ENCODE measurements around the gene TEF. TPM values are rescaled to one million over a fixed set of nuclear protein-coding genes. Genes with fewer than 3 reads are reported as not detected.

TEF gene
- polyA plus RNA-seq, 1 of the 3 experiments (the other 2 are of a cell fraction) = 3.6 TPM

GRCh38 chr22:41446057-41446501 lies 64.3 kb downstream of the TEF start:
- Histone ChIP-seq H3K4me1 (ENCODE audit: control insufficient read depth in 1 of 2, insufficient read depth in 2 of 2, low read depth in 1 of 2, low read length in 1 of 2) (peaks cover 0 to 5% of the 10 kb centered on the region in 2 experiments; a peak in 2 of 4 replicates), H3F3A (replicated peaks; ENCODE audit: insufficient read depth) (no peaks in the 10 kb centered on the region), H4K20me1 (ENCODE audit: insufficient read depth) (peaks cover 16% of the 10 kb centered on the region; the same call in 1 of the 2 replicates), H3K4me3 (ENCODE audit: low read depth in 2 of 2, low read length in 1 of 2) (peak overlapping the region; percentile 68 to 74), H3K79me2 (ENCODE audit: insufficient read depth) (peaks cover 54% of the 10 kb centered on the region), H2AFZ (ENCODE audit: low read depth) (no peak overlapping the region), H3K27me3 (ENCODE audit: insufficient read depth) (no peaks in the 10 kb centered on the region), H3K36me3 (replicated peaks in 1 of 2; ENCODE audit: control insufficient read depth in 1 of 2, insufficient read depth in 2 of 2, low read length in 1 of 2) (peaks cover 7 to 8% of the 10 kb centered on the region in 2 experiments), H3K9ac (peak overlapping the region; percentile 90), H3K9me3 (no peaks in the 10 kb centered on the region), H3K27ac (ENCODE audit: low read depth in 2 of 2, low read length in 1 of 2) (peak overlapping the region; percentile 84 to 85; a peak in 3 of 4 replicates), H3K4me2 (peak overlapping the region; percentile 85), H3K9me2 (no peaks in the 10 kb centered on the region)
- DNase-seq = no peak
- ChIA-PET CTCF (interaction anchor here (1.4 to 1.7 kb wide), 2 partner anchors 43 to 98 kb away, joined by 3 to 5 read pairs; partner anchors contain the start of gene POLR3H), POLR2A (interaction anchor here (1.0 to 3.1 kb wide), 3 partner anchors 22 to 160 kb away, joined by 4 to 15 read pairs (median 9); partner anchors contain the start of genes ACO2, PHF5A and RANGAP1)
- 2% methylated on average over 9 of the region's 34 CpGs for WGBS (ENCODE audit: low lambda C conversion rate)
- no peak for TF ChIP-seq POLR2AphosphoS5 (IDR thresholded peaks at IDR 0.05; ENCODE audit: low read depth, low read length)
- no peak for TF ChIP-seq GATA2 (CRISPR knock-in tag; IDR thresholded peaks at IDR 0.05)
- no peak for TF ChIP-seq RXRA (IDR thresholded peaks at IDR 0.05; ENCODE audit: borderline replicate concordance, low read depth)
- TF ChIP-seq EZH2phosphoT487 (IDR thresholded peaks at IDR 0.05; ENCODE audit: borderline replicate concordance, low read depth) = no peak
- no peak for TF ChIP-seq CTCF (IDR thresholded peaks at IDR 0.05)
- TF ChIP-seq USF1 (IDR thresholded peaks at IDR 0.05; ENCODE audit: borderline replicate concordance, low read depth) = no peak
- TF ChIP-seq SMC3 (IDR thresholded peaks at IDR 0.05; ENCODE audit: low read depth, low read length) = no peak
- no peak for TF ChIP-seq RCOR1 (IDR thresholded peaks at IDR 0.05; ENCODE audit: low read length)
- no peak for TF ChIP-seq NRF1 (IDR thresholded peaks at IDR 0.05; ENCODE audit: low read depth, low read length)
- TF ChIP-seq CHD2 (IDR thresholded peaks at IDR 0.05; ENCODE audit: low read length, partially characterized antibody) = no peak
- no peak for TF ChIP-seq USF2 (IDR thresholded peaks at IDR 0.05; ENCODE audit: borderline replicate concordance, low read depth, low read length)
- TF ChIP-seq JUND (IDR thresholded peaks at IDR 0.05) = no peak
- no peak for TF ChIP-seq TAF1 (IDR thresholded peaks at IDR 0.05; ENCODE audit: borderline replicate concordance, low read depth, low read length)
- TF ChIP-seq FOSL2 (IDR thresholded peaks at IDR 0.05; ENCODE audit: borderline replicate concordance, low read depth) = no peak

All from SK-N-SH (cell line).